ENCODE results near the gene SMIM9.

Gene SMIM9

DNA sequence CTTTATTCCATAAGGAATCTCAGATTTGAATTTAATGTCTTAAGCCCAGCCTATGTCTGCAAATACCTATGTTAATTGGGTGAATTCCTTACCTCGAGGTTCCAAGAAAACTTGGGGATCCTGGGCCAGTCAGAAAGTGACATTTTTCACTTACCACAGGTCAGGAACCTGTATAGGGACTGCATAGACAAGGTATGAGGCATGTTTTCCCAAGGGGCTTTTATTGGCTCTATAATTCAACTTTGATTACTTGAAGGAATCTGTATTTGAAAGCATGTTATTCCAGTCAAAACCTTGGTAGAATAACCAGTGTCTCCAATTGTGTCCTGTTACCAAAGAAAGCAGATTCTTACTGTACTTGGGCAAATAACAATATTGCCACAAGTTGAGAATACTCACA, 20.7 kb downstream of the SMIM9 start:
- CTCF ChIA-PET: no interaction called here
- TF ChIP-seq, protein P1, sequence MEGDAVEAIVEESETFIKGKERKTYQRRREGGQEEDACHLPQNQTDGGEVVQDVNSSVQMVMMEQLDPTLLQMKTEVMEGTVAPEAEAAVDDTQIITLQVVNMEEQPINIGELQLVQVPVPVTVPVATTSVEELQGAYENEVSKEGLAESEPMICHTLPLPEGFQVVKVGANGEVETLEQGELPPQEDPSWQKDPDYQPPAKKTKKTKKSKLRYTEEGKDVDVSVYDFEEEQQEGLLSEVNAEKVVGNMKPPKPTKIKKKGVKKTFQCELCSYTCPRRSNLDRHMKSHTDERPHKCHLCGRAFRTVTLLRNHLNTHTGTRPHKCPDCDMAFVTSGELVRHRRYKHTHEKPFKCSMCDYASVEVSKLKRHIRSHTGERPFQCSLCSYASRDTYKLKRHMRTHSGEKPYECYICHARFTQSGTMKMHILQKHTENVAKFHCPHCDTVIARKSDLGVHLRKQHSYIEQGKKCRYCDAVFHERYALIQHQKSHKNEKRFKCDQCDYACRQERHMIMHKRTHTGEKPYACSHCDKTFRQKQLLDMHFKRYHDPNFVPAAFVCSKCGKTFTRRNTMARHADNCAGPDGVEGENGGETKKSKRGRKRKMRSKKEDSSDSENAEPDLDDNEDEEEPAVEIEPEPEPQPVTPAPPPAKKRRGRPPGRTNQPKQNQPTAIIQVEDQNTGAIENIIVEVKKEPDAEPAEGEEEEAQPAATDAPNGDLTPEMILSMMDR (conservative IDR thresholded peaks at IDR 0.05; ENCODE audit: low read depth): no peak
- POLR2A ChIA-PET (ENCODE audit: low non-redundant PET): no interaction called here
- no peak for DNase-seq (ENCODE audit: low spot score)
- H3K27ac ChIP-seq: no peak overlapping the region

DNA sequence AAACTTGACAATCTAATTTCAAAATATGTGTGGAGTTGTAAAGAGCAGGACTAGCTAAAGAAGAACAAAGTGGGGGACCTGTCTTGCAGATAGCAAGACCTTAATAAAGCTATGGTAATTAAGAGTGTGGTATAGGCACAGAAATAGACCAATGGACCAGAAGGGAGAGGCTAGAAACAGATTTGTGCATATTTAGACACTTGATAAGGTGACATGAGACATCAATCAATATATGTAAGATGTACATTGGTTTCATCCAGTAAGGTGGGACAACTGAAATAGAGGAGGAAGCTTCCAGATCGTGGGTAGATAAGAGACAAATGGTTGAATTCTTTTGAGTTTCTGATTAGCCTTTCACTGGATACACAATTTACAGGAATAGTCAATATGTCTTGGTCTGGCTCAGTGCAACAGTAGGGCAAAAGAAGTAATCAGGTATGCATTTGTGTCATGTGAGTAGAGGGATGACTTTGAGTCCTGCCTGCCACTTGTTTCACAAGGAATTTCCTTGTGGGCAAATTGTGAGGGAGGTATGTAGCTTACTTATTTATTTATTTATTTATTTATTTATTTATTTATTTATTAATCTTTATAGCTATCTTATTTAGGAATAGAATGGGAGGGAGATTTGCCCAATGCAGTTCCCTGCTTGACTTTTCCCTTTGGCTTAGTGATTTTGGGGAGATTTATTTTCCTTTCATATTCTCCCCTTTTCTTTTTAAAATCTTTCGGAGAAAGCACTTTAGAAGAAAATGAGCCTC, 21.9 kb downstream of the SMIM9 start:
- ChIA-PET CTCF (interaction anchor here (0.9 kb wide), 1 partner anchor 21 kb away, joined by 4 read pairs; no protein-coding TSS in a partner anchor), POLR2A (ENCODE audit: low non-redundant PET) (no interaction called here)
- no peak for DNase-seq (ENCODE audit: low spot score)
- TF ChIP-seq, protein P1 (conservative IDR thresholded peaks at IDR 0.05; ENCODE audit: low read depth): no peak
- no peak overlapping the region for H3K27ac ChIP-seq

DNA sequence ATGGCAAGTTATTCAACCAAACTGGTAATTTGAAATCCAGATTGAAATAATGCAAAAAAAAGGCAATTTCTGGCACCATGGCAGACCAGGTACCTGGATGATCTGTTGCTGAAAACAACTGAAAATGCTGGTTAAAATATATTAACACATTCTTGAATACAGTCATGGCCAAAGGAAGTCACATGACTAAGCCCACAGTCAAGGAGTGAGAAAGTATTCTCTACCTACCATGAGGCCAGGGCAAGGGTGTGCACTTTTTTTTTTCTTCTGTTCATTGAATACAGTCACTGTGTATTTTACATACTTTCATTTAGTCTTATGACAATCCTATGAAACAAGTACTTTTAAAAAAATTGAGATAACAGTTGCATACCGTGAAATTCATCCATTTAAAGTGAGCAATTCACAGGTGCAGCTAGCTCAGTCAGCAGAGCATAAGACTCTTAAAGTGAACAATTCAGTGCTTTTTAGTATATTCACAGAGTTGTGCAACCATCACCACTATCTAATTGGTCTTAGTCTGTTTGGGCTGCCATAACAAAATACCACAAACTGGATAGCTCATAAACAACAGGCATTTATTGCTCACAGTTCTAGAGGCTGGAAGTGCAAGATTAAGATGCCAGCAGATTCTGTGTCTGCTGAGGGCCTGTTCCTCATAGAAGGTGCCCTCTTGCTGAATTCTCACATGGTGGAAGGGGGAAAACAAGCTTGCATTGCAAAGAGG, 24.4 kb downstream of the SMIM9 start:
- DNase-seq (ENCODE audit: low spot score): no peak
- TF ChIP-seq, protein P1 (conservative IDR thresholded peaks at IDR 0.05; ENCODE audit: low read depth): no peak
- CTCF ChIA-PET: no interaction called here
- no peak overlapping the region for H3K27ac ChIP-seq
- POLR2A ChIA-PET (ENCODE audit: low non-redundant PET): no interaction called here

DNA sequence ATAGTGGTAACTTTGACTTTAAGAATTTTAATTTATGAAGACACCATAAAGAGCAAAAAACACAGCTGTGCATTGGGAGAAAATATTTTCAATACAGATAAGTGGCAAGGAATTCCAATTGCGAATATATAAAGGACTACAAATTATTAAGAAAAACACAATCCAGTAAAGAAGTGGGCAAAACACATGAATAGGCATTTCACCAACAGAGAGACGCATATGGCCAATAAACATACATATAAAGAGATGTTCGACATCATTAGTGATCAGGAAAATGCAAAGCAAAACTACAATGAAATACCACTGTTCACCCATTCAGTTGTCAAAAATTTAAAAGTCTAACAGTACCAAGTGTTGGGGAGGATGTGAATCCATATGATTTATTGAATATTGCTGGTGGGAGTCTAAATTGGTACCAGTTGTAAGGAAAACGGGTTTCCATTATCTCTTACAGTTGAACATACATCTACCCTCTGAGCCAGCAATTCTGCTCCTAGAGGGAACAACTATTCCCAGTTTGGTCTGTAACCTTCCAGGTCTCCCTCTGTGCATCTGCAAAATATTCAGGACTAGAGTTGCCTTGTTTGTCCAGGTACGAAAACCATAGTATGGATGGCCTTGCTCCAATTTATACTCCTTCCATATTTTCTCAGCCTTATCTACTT, 27.5 kb downstream of the SMIM9 start:
- CTCF ChIA-PET: no interaction called here
- DNase-seq (ENCODE audit: low spot score): no peak
- POLR2A ChIA-PET (ENCODE audit: low non-redundant PET): interaction anchor here (1.1 kb wide), 1 partner anchor 11 kb away, joined by 5 read pairs; no protein-coding TSS in a partner anchor
- TF ChIP-seq, protein P1 (conservative IDR thresholded peaks at IDR 0.05; ENCODE audit: low read depth): no peak
- H3K27ac ChIP-seq: no peak overlapping the region

DNA sequence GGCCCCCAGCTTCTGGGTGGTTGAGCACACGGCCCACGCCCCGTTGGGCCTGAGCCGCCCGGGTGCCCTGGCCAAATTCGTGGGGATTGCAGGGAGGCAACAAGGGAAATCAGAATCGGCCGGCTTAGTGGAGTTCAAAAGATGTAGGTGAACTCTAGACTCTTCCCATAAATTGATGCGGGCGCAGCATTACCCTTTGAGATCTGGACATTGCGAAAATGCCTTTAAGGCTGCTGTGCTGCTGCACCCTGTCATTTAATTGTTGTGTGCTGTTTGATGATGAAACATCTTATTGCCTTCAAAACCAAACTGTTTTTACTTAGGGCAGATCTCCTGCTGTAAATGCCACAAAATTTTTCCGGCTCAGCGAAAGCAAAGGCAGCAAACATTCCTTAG, 28.8 kb downstream of the SMIM9 start:
- POLR2A ChIA-PET (ENCODE audit: low non-redundant PET): no interaction called here
- H3K27ac ChIP-seq: peak overlapping the region; percentile 58
- TF ChIP-seq, protein P1 (conservative IDR thresholded peaks at IDR 0.05; ENCODE audit: low read depth): no peak
- DNase-seq (ENCODE audit: low spot score): no peak
- CTCF ChIA-PET: no interaction called here

DNA sequence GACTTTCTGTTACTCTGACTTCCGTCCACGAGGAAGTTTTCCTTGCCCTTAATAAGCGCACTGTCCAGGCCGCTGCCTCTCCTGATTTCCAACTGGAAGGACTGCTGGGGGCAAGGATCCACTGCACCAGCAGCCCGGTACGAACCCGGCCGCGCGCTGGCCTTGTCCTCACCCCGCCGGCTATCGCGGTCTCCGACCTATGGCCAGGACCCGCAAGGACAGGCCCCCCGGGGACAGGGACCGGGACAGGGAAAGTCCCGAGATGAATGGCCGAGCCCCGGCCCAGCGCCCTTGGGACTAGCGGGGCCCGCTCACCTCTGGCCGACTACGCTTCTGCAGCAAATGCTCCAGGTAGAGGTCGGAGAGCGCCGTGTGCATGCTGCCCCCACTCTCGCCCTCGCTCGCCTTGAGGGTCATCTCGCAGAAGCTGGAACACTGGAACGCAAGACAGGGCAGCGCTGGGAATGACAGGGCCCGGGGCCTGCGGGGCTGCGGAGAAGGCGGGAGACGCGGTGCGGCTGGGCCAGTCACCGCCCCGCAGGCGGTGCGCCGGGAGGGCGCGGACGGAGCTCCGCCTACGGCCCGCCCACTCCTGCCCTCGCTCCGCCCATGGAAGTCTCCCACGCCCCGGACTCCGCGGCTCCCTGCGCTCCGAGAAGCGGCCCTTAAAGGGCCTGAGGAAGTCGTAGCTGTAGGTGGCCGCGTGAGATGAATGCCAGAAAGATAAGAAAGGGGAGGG, 29.3 kb downstream of the SMIM9 start, which contains the start of gene MPP1:
MPP1 (minus strand) TSS at position 529 of the 739 bp plus-strand sequence; CDS start at position 417, 112 bp downstream.
- ChIA-PET CTCF (no interaction called here), POLR2A (ENCODE audit: low non-redundant PET) (no interaction called here)
- TF ChIP-seq, protein P1 (conservative IDR thresholded peaks at IDR 0.05; ENCODE audit: low read depth): no peak
- peak; percentile 74 for DNase-seq (ENCODE audit: low spot score)
- peak within 1 kb of the TSS; percentile 58 for H3K27ac ChIP-seq

Measured in RWPE1 (cell line).